Fibroblast of lung (primary cell): ENCODE measurements around the gene FRMD4A.

Experiments used
- CTCF ChIP-seq, 2 donors: IDR thresholded peaks in 1 of 2; conservative IDR thresholded peaks in 1 of 2; 1 replicate in 1 of 2; 2 replicates in 1 of 2; pipeline ENCODE4 v1.5.1; 2011 to 2012; ENCODE audit warnings: low read length in 2 of 2, control low read depth in 1 of 2, inconsistent platforms in 1 of 2, low read depth in 1 of 2, mild to moderate bottlenecking in 1 of 2
- EZH2 ChIP-seq: IDR thresholded peaks from 2 replicates; pipeline ENCODE4 v1.5.1; 2012; ENCODE audit warnings: low read length, control low read depth, mild to moderate bottlenecking; ENCODE audit errors: missing control alignments

- no peak for TF ChIP-seq CTCF (conservative IDR thresholded peaks at IDR 0.05 in 1 of 2, IDR thresholded peaks at IDR 0.05 in 1 of 2; ENCODE audit: low read depth in 1 of 2, low read length in 2 of 2)
- TF ChIP-seq EZH2, result no peak
Observed at GRCh38 chr10:13883636-13884444, 446.9 kb downstream of the FRMD4A start.
